Caco-2 (cell line): ENCODE measurements around the gene ATM. TPM values are rescaled to one million over a fixed set of nuclear protein-coding genes. Genes with fewer than 3 reads are reported as not detected.
"Not testable (repeated sequence)": the region's sequence is repeated elsewhere in the genome, so short reads cannot be mapped to it uniquely, and the experiment has no call there.

Experiments
- BruUV-seq: library from RNA; stranded (reverse); fragments of 400-500 nt; replicated peaks from 2 replicates; lab custom pipeline; 2021; lab: Mats Ljungman, UMichigan
- CTCF ChIA-PET: fragments of 300-600 bp; sonication (Branson Sonifier 250); formaldehyde crosslinking; loops from one replicate; lab custom pipeline; 2022; ENCODE audit warnings: antibody characterized with exemption; lab: Charles Lee
- POLR2A ChIA-PET: fragments of 300-600 bp; sonication (Branson Sonifier 250); formaldehyde crosslinking; loops from one replicate; lab custom pipeline; 2022; ENCODE audit warnings: antibody characterized with exemption; lab: Charles Lee
- DNase-seq, 2 experiments: peaks; one replicate each; pipeline versions ENCODE4 v3.0.0 to v3.0.0-alpha.2; 2020 to 2022
- H3K27me3 ChIP-seq: replicated peaks from 2 replicates; pipeline ENCODE4 v1.6.0; 2011; ENCODE audit warnings: low read length; ENCODE audit not compliant: control insufficient read depth, insufficient read depth
- H3K36me3 ChIP-seq: 2 replicates; pipeline ENCODE4 v1.5.1; 2011; ENCODE audit warnings: low read length; ENCODE audit not compliant: control insufficient read depth, insufficient read depth
- H3K4me1 ChIP-seq: fragments of 250-450 bp; sonication (Bioruptor Pico); 2 replicates; pipeline ENCODE4 v1.5.1; 2020; ENCODE audit warnings: mild to moderate bottlenecking
- H3K4me3 ChIP-seq: 2 replicates; pipeline ENCODE4 v1.5.1; 2011; ENCODE audit warnings: low read depth, mild to moderate bottlenecking, control low read depth, low read length
- H3K9me3 ChIP-seq: fragments of 250-450 bp; sonication (Bioruptor Pico); 2 replicates; pipeline ENCODE4 v1.5.1; 2020; ENCODE audit warnings: mild to moderate bottlenecking, moderate library complexity
- H3K27ac Mint-ChIP-seq: one replicate; pipeline ENCODE4 v1.8.0; 2022; ENCODE audit warnings: mixed read lengths; ENCODE audit not compliant: unreplicated experiment
- H3K27me3 Mint-ChIP-seq: one replicate; pipeline ENCODE4 v1.8.0; 2022; ENCODE audit warnings: mixed read lengths; ENCODE audit not compliant: insufficient read depth, unreplicated experiment
- H3K36me3 Mint-ChIP-seq: one replicate; pipeline ENCODE4 v1.8.0; 2022; ENCODE audit warnings: mild to moderate bottlenecking, mixed read lengths; ENCODE audit not compliant: insufficient read depth, unreplicated experiment
- H3K4me1 Mint-ChIP-seq: one replicate; pipeline ENCODE4 v1.8.0; 2022; ENCODE audit warnings: low read depth, mixed read lengths; ENCODE audit not compliant: unreplicated experiment
- H3K4me3 Mint-ChIP-seq: one replicate; pipeline ENCODE4 v1.8.0; 2022; ENCODE audit warnings: mild to moderate bottlenecking, moderate library complexity, mixed read lengths; ENCODE audit not compliant: unreplicated experiment
- H3K9me3 Mint-ChIP-seq: one replicate; pipeline ENCODE4 v1.8.0; 2022; ENCODE audit warnings: mixed read lengths; ENCODE audit not compliant: unreplicated experiment
- intact Hi-C: fragments of 100-400 bp; cut with micrococcal nuclease; formaldehyde crosslinking; loops from one replicate; pipeline ENCODE4 v1.10.0; 2022; ENCODE audit not compliant: unreplicated experiment
- total RNA-seq: library from RNA; stranded (reverse); gene quantifications from 2 replicates; pipeline ENCODE4 v1.2.3, GENCODE V29; 2022
- TF ChIP-seq, protein P1 (sequence below), 2 experiments: fragments of 200-600 bp in 1 of 2; IDR thresholded peaks; 1 replicate in 1 of 2; 2 replicates in 1 of 2; pipeline versions ENCODE4 v1.5.1 to v1.8.0; 2011 to 2022; ENCODE audit warnings: antibody characterized with exemption in 1 of 2, control low read depth in 1 of 2, inconsistent platforms in 1 of 2, low read depth in 1 of 2, low read length in 1 of 2, mild to moderate bottlenecking in 1 of 2, moderate library complexity in 1 of 2; ENCODE audit not compliant: insufficient read depth in 1 of 2, severe bottlenecking in 1 of 2, unreplicated experiment in 1 of 2

ATM gene
- total RNA-seq, 1 experiment from 2014 or later: 77.1 TPM

DNA sequence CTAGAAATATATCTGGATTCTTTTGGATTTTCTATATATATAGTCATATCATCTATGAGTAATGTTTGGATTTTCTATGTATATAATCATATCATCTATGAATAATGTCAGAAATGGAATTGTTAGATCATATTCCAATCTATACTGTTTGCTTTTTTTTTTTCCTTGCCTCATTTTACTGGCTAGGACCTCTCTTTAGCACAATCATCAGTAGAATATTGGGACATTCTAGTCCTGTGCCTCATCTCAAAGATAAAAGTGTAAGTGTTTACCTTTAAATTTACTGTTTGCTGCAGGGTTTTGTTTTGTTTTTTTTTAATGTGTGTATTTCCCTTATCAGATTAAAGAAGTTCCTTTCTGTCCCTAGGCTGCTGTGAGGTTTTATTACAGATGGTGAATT is 147.4 kb downstream of the ATM start:
- H3K27me3 ChIP-seq: no peaks in the 10 kb centered on the region
- H3K36me3 ChIP-seq: peaks cover 1% of the 10 kb centered on the region; the same call in 1 of the 2 replicates
- intact Hi-C loops: no loop called here
- BruUV-seq: no TSS peak
- ChIA-PET POLR2A (no interaction called here), CTCF (no interaction called here)
- H3K9me3 ChIP-seq: no peaks in the 10 kb centered on the region
- Mint-ChIP-seq H3K4me3 (no peak overlapping the region), H3K9me3 (no peaks in the 10 kb centered on the region), H3K36me3 (no peaks in the 10 kb centered on the region), H3K27me3 (no peaks in the 10 kb centered on the region), H3K27ac (no peak overlapping the region), H3K4me1 (no peaks in the 10 kb centered on the region)
- no peak for DNase-seq
- H3K4me3 ChIP-seq: no peak overlapping the region
- peaks cover 10% of the 10 kb centered on the region for H3K4me1 ChIP-seq
- TF ChIP-seq, protein P1, sequence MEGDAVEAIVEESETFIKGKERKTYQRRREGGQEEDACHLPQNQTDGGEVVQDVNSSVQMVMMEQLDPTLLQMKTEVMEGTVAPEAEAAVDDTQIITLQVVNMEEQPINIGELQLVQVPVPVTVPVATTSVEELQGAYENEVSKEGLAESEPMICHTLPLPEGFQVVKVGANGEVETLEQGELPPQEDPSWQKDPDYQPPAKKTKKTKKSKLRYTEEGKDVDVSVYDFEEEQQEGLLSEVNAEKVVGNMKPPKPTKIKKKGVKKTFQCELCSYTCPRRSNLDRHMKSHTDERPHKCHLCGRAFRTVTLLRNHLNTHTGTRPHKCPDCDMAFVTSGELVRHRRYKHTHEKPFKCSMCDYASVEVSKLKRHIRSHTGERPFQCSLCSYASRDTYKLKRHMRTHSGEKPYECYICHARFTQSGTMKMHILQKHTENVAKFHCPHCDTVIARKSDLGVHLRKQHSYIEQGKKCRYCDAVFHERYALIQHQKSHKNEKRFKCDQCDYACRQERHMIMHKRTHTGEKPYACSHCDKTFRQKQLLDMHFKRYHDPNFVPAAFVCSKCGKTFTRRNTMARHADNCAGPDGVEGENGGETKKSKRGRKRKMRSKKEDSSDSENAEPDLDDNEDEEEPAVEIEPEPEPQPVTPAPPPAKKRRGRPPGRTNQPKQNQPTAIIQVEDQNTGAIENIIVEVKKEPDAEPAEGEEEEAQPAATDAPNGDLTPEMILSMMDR (IDR thresholded peaks at IDR 0.05; ENCODE audit: insufficient read depth in 1 of 2, low read depth in 1 of 2, low read length in 1 of 2, severe bottlenecking in 1 of 2, unreplicated experiment in 1 of 2): no peak

DNA sequence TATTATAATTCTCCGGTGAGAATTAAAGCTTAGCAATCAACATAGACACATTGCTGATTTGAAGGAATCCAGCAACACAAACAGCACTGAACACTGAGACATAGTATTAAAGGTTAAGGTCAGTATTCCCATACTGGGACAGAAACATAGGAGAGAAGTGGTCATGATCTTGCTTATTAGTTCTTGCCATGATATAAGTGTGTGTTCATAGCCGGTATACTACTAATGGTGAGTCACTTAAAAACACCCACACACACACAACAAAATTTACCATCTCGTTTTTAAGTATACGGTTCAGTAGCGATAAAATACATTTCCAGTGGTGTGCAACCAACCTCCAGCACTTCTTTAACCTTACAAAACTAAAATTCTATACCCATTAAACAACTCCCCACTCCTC is 148.1 kb downstream of the ATM start:
- POLR2A ChIA-PET: no interaction called here
- intact Hi-C loops: no loop called here

DNA sequence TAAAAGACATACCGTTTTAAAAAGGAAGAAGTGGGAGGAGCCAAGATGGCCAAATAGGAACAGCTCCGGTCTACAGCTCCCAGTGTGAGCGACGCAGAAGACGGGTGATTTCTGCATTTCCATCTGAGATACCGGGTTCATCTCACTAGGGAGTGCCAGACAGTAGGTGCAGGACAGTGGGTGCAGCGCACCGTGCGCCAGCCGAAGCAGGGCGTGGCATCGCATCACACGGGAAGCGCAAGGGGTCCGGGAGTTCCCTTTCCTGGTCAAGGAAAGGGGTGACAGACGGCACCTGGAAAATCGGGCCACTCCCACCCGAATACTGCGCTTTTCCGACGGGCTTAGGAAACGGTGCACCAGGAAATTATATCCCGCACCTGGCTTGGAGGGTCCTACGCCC is 150.6 kb downstream of the ATM start:
- H3K4me3 ChIP-seq, H3K9me3 ChIP-seq, BruUV-seq, CTCF ChIA-PET, DNase-seq, H3K4me1 Mint-ChIP-seq, H3K36me3 Mint-ChIP-seq, H3K9me3 Mint-ChIP-seq, intact Hi-C loops, H3K4me3 Mint-ChIP-seq, POLR2A ChIA-PET, H3K36me3 ChIP-seq, H3K27me3 ChIP-seq, H3K27me3 Mint-ChIP-seq, H3K4me1 ChIP-seq, H3K27ac Mint-ChIP-seq: not testable (repeated sequence)

More for the DNA sequence above, 148.1 kb downstream of the ATM start:
- H3K9me3 ChIP-seq: no peaks in the 10 kb centered on the region
- no peak overlapping the region for H3K4me3 ChIP-seq
- TF ChIP-seq, protein P1 (IDR thresholded peaks at IDR 0.05; ENCODE audit: insufficient read depth in 1 of 2, low read depth in 1 of 2, low read length in 1 of 2, severe bottlenecking in 1 of 2, unreplicated experiment in 1 of 2): no peak
- no peak overlapping the region for H3K27ac Mint-ChIP-seq
- peaks cover 1% of the 10 kb centered on the region; the same call in 1 of the 2 replicates for H3K36me3 ChIP-seq
- no peaks in the 10 kb centered on the region for H3K9me3 Mint-ChIP-seq
- no peaks in the 10 kb centered on the region for H3K4me1 Mint-ChIP-seq
- no peak for DNase-seq
- no TSS peak for BruUV-seq
- no peaks in the 10 kb centered on the region for H3K27me3 ChIP-seq
- H3K27me3 Mint-ChIP-seq: no peaks in the 10 kb centered on the region
- CTCF ChIA-PET: no interaction called here
- peaks cover 10% of the 10 kb centered on the region for H3K4me1 ChIP-seq
- no peak overlapping the region for H3K4me3 Mint-ChIP-seq
- H3K36me3 Mint-ChIP-seq: no peaks in the 10 kb centered on the region

DNA sequence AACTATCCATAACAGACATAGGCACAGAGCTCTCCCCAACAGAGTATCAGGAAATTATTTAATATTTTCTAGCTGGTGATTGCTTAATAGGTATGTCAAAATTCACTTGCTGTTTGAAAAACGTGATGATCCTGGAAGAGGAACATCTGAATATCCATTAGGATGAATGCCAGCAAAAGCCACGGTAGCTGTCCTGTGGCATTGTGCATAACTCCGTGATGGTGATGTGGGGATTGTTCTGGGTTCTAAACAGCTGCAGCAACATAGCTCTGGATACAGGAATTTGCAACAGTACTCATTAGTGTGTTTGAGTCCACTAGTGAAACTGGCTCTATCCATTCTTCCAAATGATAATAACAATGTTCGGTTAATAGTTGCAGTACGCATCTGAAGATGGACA is 165.7 kb downstream of the ATM start:
- Mint-ChIP-seq H3K27me3 (no peaks in the 10 kb centered on the region), H3K27ac (no peak overlapping the region), H3K9me3 (no peaks in the 10 kb centered on the region), H3K4me3 (no peak overlapping the region), H3K36me3 (no peaks in the 10 kb centered on the region), H3K4me1 (no peaks in the 10 kb centered on the region)
- no peak for DNase-seq
- Histone ChIP-seq H3K4me1 (no peaks in the 10 kb centered on the region), H3K4me3 (no peak overlapping the region), H3K9me3 (no peaks in the 10 kb centered on the region), H3K36me3 (no peaks in the 10 kb centered on the region), H3K27me3 (no peaks in the 10 kb centered on the region)
- ChIA-PET POLR2A (no interaction called here), CTCF (no interaction called here)
- BruUV-seq: no TSS peak
- TF ChIP-seq, protein P1 (IDR thresholded peaks at IDR 0.05; ENCODE audit: insufficient read depth in 1 of 2, low read depth in 1 of 2, low read length in 1 of 2, severe bottlenecking in 1 of 2, unreplicated experiment in 1 of 2): no peak
- intact Hi-C loops: no loop called here
